ENCODE measurements around the gene ASTN1.
A peak's percentile ranks its signal among the peaks of the same experiment; 100 is the strongest.

ASTN1 gene

GRCh38 chr1:176857632-176858031, 306.9 kb downstream of the ASTN1 start:
- H3K4me3 ChIP-seq (replicated peaks in 1 of 2; ENCODE audit: low read depth in 2 of 2, low read length in 2 of 2) = no peak overlapping the region
- DNase-seq (ENCODE audit: low read depth in 2 of 2) = peak in 1 of 2 donors; percentile 14
- no peak for TF ChIP-seq CTCF (IDR thresholded peaks at IDR 0.05; ENCODE audit: low read depth, low read length)

- no peak overlapping the region for H3K4me3 ChIP-seq (replicated peaks in 1 of 2; ENCODE audit: low read depth in 2 of 2, low read length in 2 of 2)
- TF ChIP-seq CTCF (IDR thresholded peaks at IDR 0.05; ENCODE audit: low read depth, low read length) = no peak
- no peak for DNase-seq (ENCODE audit: low read depth in 2 of 2)
These were observed 309.5 kb downstream of the ASTN1 start for GRCh38 chr1:176854758-176855745.

GRCh38 chr1:176854121-176854520, 310.4 kb downstream of the ASTN1 start:
- DNase-seq (ENCODE audit: low read depth in 2 of 2) = no peak

GRCh38 chr1:176853503-176853902, 311.0 kb downstream of the ASTN1 start:
- TF ChIP-seq CTCF (IDR thresholded peaks at IDR 0.05; ENCODE audit: low read depth, low read length) = no peak
- no peak for DNase-seq (ENCODE audit: low read depth in 2 of 2)
- no peak overlapping the region for H3K4me3 ChIP-seq (replicated peaks in 1 of 2; ENCODE audit: low read depth in 2 of 2, low read length in 2 of 2)

More at GRCh38 chr1:176854121-176854520, 310.4 kb downstream of the ASTN1 start:
- H3K4me3 ChIP-seq (replicated peaks in 1 of 2; ENCODE audit: low read depth in 2 of 2, low read length in 2 of 2) = no peak overlapping the region
- no peak for TF ChIP-seq CTCF (IDR thresholded peaks at IDR 0.05; ENCODE audit: low read depth, low read length)

- no peak for TF ChIP-seq CTCF (IDR thresholded peaks at IDR 0.05; ENCODE audit: low read depth, low read length)
- DNase-seq (ENCODE audit: low read depth in 2 of 2) = no peak
- H3K4me3 ChIP-seq (replicated peaks in 1 of 2; ENCODE audit: low read depth in 2 of 2, low read length in 2 of 2) = no peak overlapping the region
These were observed 312.4 kb downstream of the ASTN1 start for GRCh38 chr1:176852124-176852523.

- no peak for TF ChIP-seq CTCF (IDR thresholded peaks at IDR 0.05; ENCODE audit: low read depth, low read length)
- no peak for DNase-seq (ENCODE audit: low read depth in 2 of 2)
- H3K4me3 ChIP-seq (replicated peaks in 1 of 2; ENCODE audit: low read depth in 2 of 2, low read length in 2 of 2) = no peak overlapping the region
These were observed 313.6 kb downstream of the ASTN1 start for GRCh38 chr1:176850871-176851270.

All from cardiac fibroblast (primary cell).